ENCODE data around the gene KLHL10. TPM values are rescaled to one million over a fixed set of nuclear protein-coding genes. Genes with fewer than 3 reads are reported as not detected.
"Not testable (repeated sequence)": the region's sequence is repeated elsewhere in the genome, so short reads cannot be mapped to it uniquely, and the experiment has no call there.

KLHL10 gene
- total and polyA plus RNA-seq, 8 donors: 0.06 to 0.43 (median 0.23) TPM; not detected in 2

- TF ChIP-seq CTCF (IDR thresholded peaks at IDR 0.05): no peak
- intact Hi-C loops (cut with DNase I): no loop called here
- Histone ChIP-seq H3K4me3 (no peak overlapping the region), H3K4me1 (no peaks in the 10 kb centered on the region), H3K27ac (no peak overlapping the region), H3K36me3 (peaks cover 0 to 15% of the 10 kb centered on the region in 2 donors), H3K9me3 (no peaks in the 10 kb centered on the region), H3K27me3 (no peaks in the 10 kb centered on the region)
- DNase-seq: no peak
- ATAC-seq: no peak
Measured at GRCh38 chr17:41848788-41849187, 11.2 kb downstream of the KLHL10 start.

DNA sequence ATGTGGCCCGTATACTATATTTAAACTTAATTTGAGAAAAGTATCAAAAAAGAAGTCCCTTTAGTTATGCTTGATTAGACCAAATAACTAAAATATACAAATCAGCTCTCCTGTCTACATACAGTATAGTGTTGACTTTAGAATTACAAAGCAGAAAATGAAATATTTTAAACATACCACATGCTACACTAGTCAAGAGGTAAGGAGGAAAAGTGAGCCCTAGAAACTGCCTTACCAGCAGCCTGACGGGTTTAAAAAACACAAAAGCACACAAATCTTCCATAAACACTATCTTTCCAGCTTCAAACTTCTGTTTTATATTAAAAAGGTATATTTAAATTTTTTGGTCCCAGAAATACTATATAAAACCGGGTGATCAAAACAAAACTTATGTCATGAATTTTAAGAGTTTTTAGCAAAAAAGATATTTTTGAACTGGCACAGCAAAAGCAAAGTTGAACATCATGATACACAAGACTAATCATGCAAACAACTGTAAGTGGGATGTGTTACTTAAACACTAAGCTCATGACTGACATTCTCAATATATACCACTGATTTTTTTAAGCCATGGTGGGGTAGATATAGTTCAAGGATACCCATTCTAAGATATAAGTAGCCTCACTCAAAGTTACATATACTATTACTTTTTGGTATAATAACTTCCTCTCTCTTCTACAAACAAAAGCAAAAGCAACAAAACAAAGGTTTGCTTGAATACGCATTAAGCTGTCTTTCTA lies 11.8 kb downstream of the KLHL10 start:
- no peaks in the 10 kb centered on the region for H3K4me1 ChIP-seq
- no peak for DNase-seq
- no peaks in the 10 kb centered on the region for H3K9me3 ChIP-seq
- intact Hi-C loops (cut with DNase I): no loop called here
- TF ChIP-seq CTCF (IDR thresholded peaks at IDR 0.05): no peak
- H3K27ac ChIP-seq: no peak overlapping the region
- no peak for ATAC-seq
- H3K4me3 ChIP-seq: no peak overlapping the region
- H3K36me3 ChIP-seq: peaks cover 0 to 22% of the 10 kb centered on the region in 2 donors
- no peaks in the 10 kb centered on the region for H3K27me3 ChIP-seq

DNA sequence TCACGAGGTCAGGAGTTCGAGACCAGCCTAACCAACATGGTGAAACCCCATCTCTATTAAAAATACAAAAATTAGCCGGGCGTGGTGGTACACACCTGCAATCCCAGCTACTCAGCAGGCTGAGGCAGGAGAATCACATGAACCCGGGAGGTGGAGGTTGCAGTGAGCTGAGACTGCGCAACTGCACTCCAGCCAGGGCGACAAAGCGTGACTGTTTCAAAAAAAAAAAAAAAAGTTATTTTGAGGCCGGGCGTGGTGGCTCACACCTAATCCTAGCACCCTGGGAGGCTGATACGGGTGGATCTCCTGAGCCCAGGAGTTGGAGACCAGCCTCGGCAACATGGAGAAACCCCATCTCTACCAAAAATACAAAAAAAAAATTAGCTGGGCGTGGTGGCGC lies 13.8 kb downstream of the KLHL10 start:
- intact Hi-C loops (cut with DNase I); H3K4me3 ChIP-seq; H3K9me3 ChIP-seq; H3K27ac ChIP-seq; H3K27me3 ChIP-seq; ATAC-seq; DNase-seq; H3K4me1 ChIP-seq: not testable (repeated sequence)
- peaks cover 0 to 28% of the 10 kb centered on the region in 2 donors for H3K36me3 ChIP-seq

DNA sequence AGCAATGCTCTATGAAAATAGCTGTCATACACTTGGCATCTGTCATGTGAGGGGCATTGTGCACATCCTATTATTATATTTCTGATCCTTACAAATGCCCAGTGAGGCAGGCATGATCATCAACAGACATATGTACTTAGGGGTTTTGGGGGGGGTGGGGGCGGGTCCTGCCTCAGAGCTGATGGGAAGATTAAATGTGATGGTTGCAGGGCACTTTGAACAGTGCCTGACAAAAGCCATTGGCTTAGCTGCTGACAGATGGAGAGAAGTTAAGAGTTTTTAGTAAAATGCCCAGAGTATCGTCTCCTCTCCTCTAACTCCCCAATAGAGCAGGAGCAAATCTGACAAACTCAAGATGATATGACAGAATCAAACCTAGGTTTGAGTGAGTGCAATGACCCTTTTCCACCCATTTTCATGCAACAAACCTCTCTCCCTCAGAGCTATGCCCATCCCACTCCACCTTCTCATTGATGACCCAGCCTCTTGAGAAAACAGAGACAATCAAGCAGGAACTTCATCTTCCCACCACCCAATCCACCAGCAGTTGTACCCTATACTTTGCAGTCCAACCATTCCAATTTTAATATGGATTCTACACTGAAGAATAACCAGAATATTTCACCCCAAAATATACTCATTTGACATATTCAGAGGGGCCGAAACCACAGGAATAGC lies 22.8 kb downstream of the KLHL10 start:
- Histone ChIP-seq H3K27me3 (no peaks in the 10 kb centered on the region), H3K36me3 (no peaks in the 10 kb centered on the region), H3K4me3 (no peak overlapping the region), H3K9me3 (no peaks in the 10 kb centered on the region), H3K4me1 (peaks cover 8 to 36% of the 10 kb centered on the region in 2 donors), H3K27ac (no peak overlapping the region)
- ATAC-seq: no peak
- DNase-seq: no peak
- intact Hi-C loops (cut with DNase I): no loop called here
- TF ChIP-seq CTCF (IDR thresholded peaks at IDR 0.05): no peak

DNA sequence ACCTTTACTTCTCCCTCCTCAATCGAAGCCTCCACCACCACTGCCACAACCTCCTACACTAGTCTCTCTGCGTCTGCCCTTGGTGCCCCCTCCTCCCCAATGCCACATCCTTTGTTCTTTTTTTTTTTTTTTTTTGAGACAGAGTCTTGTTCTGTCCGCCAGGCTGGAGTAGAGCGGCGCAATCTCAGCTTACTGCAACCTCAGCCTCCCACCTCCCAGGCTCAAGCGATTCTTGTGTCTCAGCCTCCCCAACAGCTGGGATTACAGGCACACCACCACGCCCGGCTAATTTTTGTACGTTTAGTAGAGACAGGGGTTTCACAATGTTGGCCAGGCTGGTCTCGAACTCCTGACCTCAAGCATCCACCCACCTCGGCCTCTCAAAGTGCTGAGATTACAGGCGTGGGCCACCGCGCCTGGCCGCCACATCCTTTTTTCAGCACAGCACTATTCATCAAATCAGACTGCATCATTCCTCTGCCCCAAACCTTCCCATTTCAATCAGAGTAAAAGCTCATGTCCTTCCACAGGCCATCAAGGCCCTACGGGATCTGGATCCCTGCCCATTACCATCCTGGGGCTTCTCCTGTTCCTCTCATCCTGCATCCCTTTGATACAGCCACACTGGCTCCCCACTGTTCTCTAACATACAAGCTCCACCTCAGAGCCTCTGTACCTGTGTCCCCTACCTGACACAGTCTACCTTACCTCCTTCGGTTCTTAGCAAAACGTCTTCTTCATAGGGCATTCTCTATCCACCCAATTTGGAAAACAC lies 25.6 kb downstream of the KLHL10 start:
- no peaks in the 10 kb centered on the region for H3K27me3 ChIP-seq
- no peak overlapping the region for H3K27ac ChIP-seq
- H3K36me3 ChIP-seq: peaks cover 0 to 18% of the 10 kb centered on the region in 2 donors
- H3K4me3 ChIP-seq: peak overlapping the region in 1 of 2 donors; percentile 86
- no peak for ATAC-seq
- intact Hi-C loops (cut with DNase I): no loop called here
- peaks cover 8 to 42% of the 10 kb centered on the region in 2 donors for H3K4me1 ChIP-seq
- TF ChIP-seq CTCF (IDR thresholded peaks at IDR 0.05): no peak
- no peaks in the 10 kb centered on the region for H3K9me3 ChIP-seq
- no peak for DNase-seq
